Naive B cell (primary cell): ENCODE results near the gene RNF34. TPM values are rescaled to one million over a fixed set of nuclear protein-coding genes. Genes with fewer than 3 reads are reported as not detected.

Experiments
- ATAC-seq, 2 donors: fragments of 150-1000 bp; cut with Tn5 transposase; 2 replicates each; pipeline ENCODE4 v1.10.0; 2021; ENCODE audit warnings: low read depth in 2 of 2, mild to moderate bottlenecking in 2 of 2, moderate library complexity in 2 of 2
- DNase-seq: peaks from one replicate; pipeline ENCODE4 v3.0.0; 2022
- H3K27ac Mint-ChIP-seq, 6 donors: one replicate each; pipeline ENCODE4 v1.8.0; 2020 to 2022; ENCODE audit warnings: mild to moderate bottlenecking in 6 of 6, mixed read lengths in 6 of 6, moderate library complexity in 5 of 6, inconsistent platforms in 2 of 6
- H3K27me3 Mint-ChIP-seq, 3 donors: one replicate each; pipeline ENCODE4 v1.8.0; 2021 to 2022; ENCODE audit warnings: mixed read lengths in 3 of 3, mild to moderate bottlenecking in 1 of 3
- H3K36me3 Mint-ChIP-seq, 2 donors: one replicate each; pipeline ENCODE4 v1.8.0; 2020 to 2022; ENCODE audit warnings: mixed read lengths in 2 of 2, inconsistent platforms in 1 of 2, mild to moderate bottlenecking in 1 of 2
- H3K4me1 Mint-ChIP-seq, 3 donors: one replicate each; pipeline ENCODE4 v1.8.0; 2020 to 2022; ENCODE audit warnings: mixed read lengths in 3 of 3, inconsistent platforms in 1 of 3, mild to moderate bottlenecking in 1 of 3, moderate library complexity in 1 of 3
- H3K4me3 Mint-ChIP-seq, 8 donors: one replicate each; pipeline ENCODE4 v1.8.0; 2020 to 2022; ENCODE audit warnings: mild to moderate bottlenecking in 8 of 8, mixed read lengths in 8 of 8, moderate library complexity in 8 of 8, inconsistent platforms in 2 of 8
- H3K9me3 Mint-ChIP-seq, 7 donors: one replicate each; pipeline ENCODE4 v1.8.0; 2020 to 2022; ENCODE audit warnings: mixed read lengths in 7 of 7, mild to moderate bottlenecking in 5 of 7, inconsistent platforms in 2 of 7, moderate library complexity in 1 of 7
- polyA plus RNA-seq, 6 donors: library from polyadenylated mRNA; unstranded; fragments of 300-500 nt; fragmentation: Illumina TruSeq; gene quantifications; one replicate each; pipeline ENCODE4 v1.2.3, GENCODE V29; 2021; ENCODE audit warnings: low read depth in 6 of 6

The RNF34 gene
- polyA plus RNA-seq = 10 to 100 TPM; 25.3 to 47.8 (median 36.3) TPM

DNA sequence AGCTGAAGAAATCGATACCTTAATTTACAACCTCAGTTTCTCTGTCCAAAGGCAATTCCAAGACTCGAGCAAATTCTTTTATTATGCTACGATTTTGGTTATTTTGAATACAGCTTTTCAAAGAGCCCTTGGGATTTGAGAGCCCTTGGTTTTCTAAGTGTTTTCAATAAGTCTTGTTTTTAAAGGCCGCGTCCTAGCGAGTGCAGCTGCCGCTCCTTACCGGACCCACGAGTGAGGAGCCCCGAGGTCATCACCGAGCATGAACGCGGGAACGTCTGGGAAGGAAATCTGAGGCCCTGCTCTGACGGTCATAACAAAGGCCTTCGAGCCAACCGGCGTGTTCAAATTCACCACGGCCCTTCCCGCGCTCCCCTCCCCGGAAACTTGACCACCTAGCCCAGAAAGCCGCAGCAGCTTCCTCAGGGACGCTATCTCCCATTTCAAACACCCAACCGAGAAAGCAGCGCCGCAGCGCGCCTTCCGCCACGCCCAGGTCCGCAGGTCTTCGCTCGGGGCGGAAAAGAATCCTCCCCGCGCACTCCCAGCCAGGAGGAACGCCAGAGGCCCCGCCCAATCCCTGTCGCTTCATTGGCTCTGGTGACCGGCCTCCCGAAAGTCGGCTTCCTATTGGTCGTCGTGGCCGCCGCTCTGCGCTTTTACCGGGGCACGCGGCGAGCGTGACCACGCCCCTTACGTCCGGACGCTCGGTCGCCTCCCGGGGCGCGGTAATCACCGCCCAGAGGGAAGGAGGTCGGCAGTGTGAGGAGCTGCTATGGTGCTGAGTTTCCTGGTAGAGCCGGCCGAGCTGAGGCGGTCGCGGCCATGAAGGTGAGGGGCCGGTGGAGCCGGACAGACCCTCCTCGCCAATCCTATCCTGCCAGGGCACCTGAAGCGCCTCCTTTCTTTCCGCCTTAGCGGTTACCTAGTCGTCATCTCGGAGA, at the start of gene RNF34:
Gene RNF34, plus strand, starts transcription at position 728 of the 941 bp plus-strand sequence. Its CDS starts 95 bp downstream, at position 823.
- Mint-ChIP-seq H3K36me3 (no peaks in the 10 kb centered on the region), H3K4me3 (peak within 1 kb of the TSS; percentile 81 to 100 (median 99)), H3K4me1 (peaks cover 18 to 45% (median 23%) of the 10 kb centered on the region in 3 donors), H3K9me3 (no peaks in the 10 kb centered on the region), H3K27ac (peak within 1 kb of the TSS; percentile 80 to 99 (median 97)), H3K27me3 (no peaks in the 10 kb centered on the region)
- ATAC-seq (peak; percentile 90 to 91), DNase-seq (peak; percentile 97)

GRCh38 chr12:121351820-121352681, 47.9 kb upstream of the RNF34 start, which contains the start of gene ANAPC5:
ANAPC5 (minus strand) TSS chr12:121352411; CDS start chr12:121352340, 71 bp downstream.
- Mint-ChIP-seq H3K4me1 (peaks cover 11 to 43% (median 12%) of the 10 kb centered on the region in 3 donors), H3K27ac (peak within 1 kb of the TSS; percentile 89 to 99 (median 95)), H3K4me3 (peak within 1 kb of the TSS; percentile 87 to 100 (median 99)), H3K9me3 (no peaks in the 10 kb centered on the region), H3K27me3 (peaks cover 0 to 4% (median 0%) of the 10 kb centered on the region in 3 donors), H3K36me3 (no peaks in the 10 kb centered on the region)
- ATAC-seq = peak; percentile 98 to 99
- DNase-seq = peak; percentile 86

- H3K27ac Mint-ChIP-seq = peak overlapping the region; percentile 89 to 99 (median 95)
- ATAC-seq (no peak), DNase-seq (no peak)
- H3K4me3 Mint-ChIP-seq = peak overlapping the region; percentile 87 to 100 (median 99)
- H3K9me3 Mint-ChIP-seq = no peaks in the 10 kb centered on the region
- H3K36me3 Mint-ChIP-seq = no peaks in the 10 kb centered on the region
- peaks cover 10 to 43% (median 12%) of the 10 kb centered on the region in 3 donors for H3K4me1 Mint-ChIP-seq
- H3K27me3 Mint-ChIP-seq = peaks cover 0 to 9% (median 0%) of the 10 kb centered on the region in 3 donors
Measured at GRCh38 chr12:121352682-121353018, 47.3 kb upstream of the RNF34 start.

DNA sequence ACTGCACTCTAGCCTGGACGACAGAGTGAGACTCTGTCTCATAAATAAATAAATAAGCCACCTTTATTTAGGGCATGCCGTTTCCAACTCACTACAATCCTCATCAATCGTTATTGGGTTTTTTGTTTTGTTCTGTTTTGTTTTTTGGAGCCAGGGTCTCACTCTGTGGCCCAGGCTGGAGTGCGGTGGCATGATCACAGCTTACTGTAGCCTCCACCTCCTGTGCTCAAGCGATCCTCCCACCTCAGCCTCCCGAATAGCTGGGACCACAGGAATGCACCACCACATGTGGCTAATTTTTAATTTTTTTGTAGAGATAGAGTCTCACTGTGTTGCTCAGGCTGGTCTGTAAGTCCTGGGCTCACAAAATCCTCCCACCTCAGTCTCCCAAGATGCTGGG, 44.1 kb upstream of the RNF34 start:
- H3K27me3 Mint-ChIP-seq = peaks cover 0 to 9% (median 0%) of the 10 kb centered on the region in 3 donors
- ATAC-seq (no peak), DNase-seq (no peak)
- no peaks in the 10 kb centered on the region for H3K9me3 Mint-ChIP-seq
- H3K4me1 Mint-ChIP-seq = peaks cover 8 to 28% (median 12%) of the 10 kb centered on the region in 3 donors
- H3K36me3 Mint-ChIP-seq = no peaks in the 10 kb centered on the region
- no peak overlapping the region for H3K4me3 Mint-ChIP-seq
- H3K27ac Mint-ChIP-seq = no peak overlapping the region

GRCh38 chr12:121356657-121357056, 43.3 kb upstream of the RNF34 start:
- no peaks in the 10 kb centered on the region for H3K36me3 Mint-ChIP-seq
- no peaks in the 10 kb centered on the region for H3K9me3 Mint-ChIP-seq
- peaks cover 8 to 21% (median 10%) of the 10 kb centered on the region in 3 donors for H3K4me1 Mint-ChIP-seq
- no peak for DNase-seq
- H3K27ac Mint-ChIP-seq = peak overlapping the region in 1 of 6 donors; percentile 41
- H3K4me3 Mint-ChIP-seq = no peak overlapping the region
- H3K27me3 Mint-ChIP-seq = peaks cover 0 to 9% (median 0%) of the 10 kb centered on the region in 3 donors
- ATAC-seq = no peak

DNA sequence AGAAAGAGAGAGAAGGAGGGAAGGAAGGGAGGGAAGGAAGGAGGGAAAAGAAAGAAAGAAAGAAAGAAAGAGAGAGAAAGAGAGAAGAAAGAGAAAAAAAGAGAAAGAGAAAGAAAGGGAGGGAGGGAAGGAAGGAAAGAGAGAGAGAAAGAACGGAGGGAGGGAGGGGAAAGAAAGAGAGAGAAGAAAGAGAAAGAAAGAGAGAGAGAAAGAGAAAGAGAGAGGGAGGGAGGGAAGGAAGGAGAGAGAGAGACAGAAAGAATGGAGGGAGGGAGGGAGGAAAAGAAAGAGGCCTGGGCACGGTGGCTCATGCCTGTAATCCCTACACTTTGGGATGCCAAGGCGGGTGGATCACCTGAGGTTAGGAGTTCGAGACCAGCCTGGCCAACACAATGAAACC, 42.6 kb upstream of the RNF34 start:
- Mint-ChIP-seq H3K27me3 (peaks cover 0 to 9% (median 0%) of the 10 kb centered on the region in 3 donors), H3K36me3 (no peaks in the 10 kb centered on the region), H3K4me1 (peaks cover 3 to 14% (median 7%) of the 10 kb centered on the region in 3 donors), H3K9me3 (no peaks in the 10 kb centered on the region), H3K4me3 (no peak overlapping the region), H3K27ac (peak overlapping the region in 2 of 6 donors; percentile 19 to 94)
- DNase-seq (no peak), ATAC-seq (no peak)

GRCh38 chr12:121358073-121358472, 41.8 kb upstream of the RNF34 start:
- Mint-ChIP-seq H3K4me1 (peaks cover 0 to 7% (median 2%) of the 10 kb centered on the region in 3 donors), H3K9me3 (no peaks in the 10 kb centered on the region), H3K27ac (no peak overlapping the region), H3K4me3 (no peak overlapping the region), H3K27me3 (peaks cover 0 to 9% (median 0%) of the 10 kb centered on the region in 3 donors), H3K36me3 (no peaks in the 10 kb centered on the region)
- DNase-seq (no peak), ATAC-seq (no peak)

- no peaks in the 10 kb centered on the region for H3K36me3 Mint-ChIP-seq
- H3K4me1 Mint-ChIP-seq = peaks cover 0 to 5% (median 5%) of the 10 kb centered on the region in 3 donors
- peak overlapping the region in 1 of 8 donors; percentile 25 for H3K4me3 Mint-ChIP-seq
- peaks cover 19 to 23% (median 20%) of the 10 kb centered on the region in 3 donors for H3K27me3 Mint-ChIP-seq
- DNase-seq = no peak
- no peak for ATAC-seq
- H3K9me3 Mint-ChIP-seq = no peaks in the 10 kb centered on the region
- no peak overlapping the region for H3K27ac Mint-ChIP-seq
Measured at GRCh38 chr12:121364683-121365121, 35.2 kb upstream of the RNF34 start.

DNA sequence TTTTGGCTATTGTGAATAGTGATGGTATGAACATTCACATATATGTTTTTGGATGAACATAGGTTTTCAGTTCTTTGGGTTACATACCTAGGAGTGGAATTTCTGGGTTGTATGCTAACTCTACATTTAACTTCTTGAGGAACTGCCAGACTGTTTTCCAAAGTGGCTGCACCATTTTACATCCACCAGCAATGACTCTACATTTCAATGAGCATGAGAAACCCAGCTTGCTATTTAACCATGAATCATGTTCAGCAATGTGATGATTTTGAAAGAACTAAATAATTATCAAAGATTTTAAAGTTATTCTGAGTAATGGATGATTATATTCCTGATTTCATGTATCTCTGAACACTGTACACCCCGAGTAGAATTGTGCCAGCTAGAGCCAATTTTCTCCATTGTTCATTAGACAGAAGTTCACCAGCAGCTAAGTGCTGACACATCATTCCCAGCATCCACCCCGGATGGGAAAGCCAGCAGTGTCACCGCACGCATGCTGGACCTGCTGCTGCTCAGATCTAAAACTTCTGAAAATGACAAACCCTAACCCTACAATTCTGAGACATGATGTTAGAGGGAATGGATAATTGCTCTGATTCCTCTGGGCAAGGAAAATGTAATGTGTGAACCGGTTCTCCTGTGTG, 34.4 kb upstream of the RNF34 start:
- no peak for DNase-seq
- Mint-ChIP-seq H3K9me3 (no peaks in the 10 kb centered on the region), H3K4me1 (peaks cover 0 to 5% (median 5%) of the 10 kb centered on the region in 3 donors), H3K36me3 (no peaks in the 10 kb centered on the region), H3K27ac (no peak overlapping the region), H3K4me3 (no peak overlapping the region), H3K27me3 (peaks cover 19 to 23% (median 20%) of the 10 kb centered on the region in 3 donors)
- no peak for ATAC-seq

GRCh38 chr12:121366063-121366459, 33.9 kb upstream of the RNF34 start:
- Mint-ChIP-seq H3K9me3 (no peaks in the 10 kb centered on the region), H3K27ac (no peak overlapping the region), H3K4me3 (no peak overlapping the region), H3K27me3 (peaks cover 19 to 24% (median 20%) of the 10 kb centered on the region in 3 donors), H3K36me3 (no peaks in the 10 kb centered on the region), H3K4me1 (peaks cover 0 to 5% (median 5%) of the 10 kb centered on the region in 3 donors)
- ATAC-seq (no peak), DNase-seq (no peak)

GRCh38 chr12:121371404-121371803, 28.5 kb upstream of the RNF34 start:
- peaks cover 0 to 16% (median 8%) of the 10 kb centered on the region in 3 donors for H3K27me3 Mint-ChIP-seq
- ATAC-seq (no peak), DNase-seq (no peak)
- peak overlapping the region in 1 of 6 donors; percentile 81 for H3K27ac Mint-ChIP-seq
- H3K4me3 Mint-ChIP-seq = no peak overlapping the region
- H3K4me1 Mint-ChIP-seq = peaks cover 0 to 5% (median 0%) of the 10 kb centered on the region in 3 donors
- peaks cover 0 to 5% (median 0%) of the 10 kb centered on the region in 7 donors for H3K9me3 Mint-ChIP-seq
- no peaks in the 10 kb centered on the region for H3K36me3 Mint-ChIP-seq

- no peak overlapping the region for H3K27ac Mint-ChIP-seq
- DNase-seq = no peak
- peaks cover 0 to 12% (median 8%) of the 10 kb centered on the region in 3 donors for H3K27me3 Mint-ChIP-seq
Measured at GRCh38 chr12:121373755-121374154, 26.2 kb upstream of the RNF34 start.

More at GRCh38 chr12:121373755-121374154, 26.2 kb upstream of the RNF34 start:
- H3K4me1 Mint-ChIP-seq = peaks cover 0 to 5% (median 0%) of the 10 kb centered on the region in 3 donors
- no peak for ATAC-seq
- no peak overlapping the region for H3K4me3 Mint-ChIP-seq
- H3K9me3 Mint-ChIP-seq = peaks cover 0 to 5% (median 0%) of the 10 kb centered on the region in 7 donors
- no peaks in the 10 kb centered on the region for H3K36me3 Mint-ChIP-seq
